Measurements from ENCODE around the gene C16orf86.
"Not testable (repeated sequence)": the region's sequence is repeated elsewhere in the genome, so short reads cannot be mapped to it uniquely, and the experiment has no call there.

Gene C16orf86

GRCh38 chr16:67667817-67668494, 1.3 kb downstream of the C16orf86 start:
- peak; percentile 99 for DNase-seq

- peak; percentile 58 for DNase-seq
These were observed 2.0 kb downstream of the C16orf86 start for GRCh38 chr16:67668495-67669157.

DNA sequence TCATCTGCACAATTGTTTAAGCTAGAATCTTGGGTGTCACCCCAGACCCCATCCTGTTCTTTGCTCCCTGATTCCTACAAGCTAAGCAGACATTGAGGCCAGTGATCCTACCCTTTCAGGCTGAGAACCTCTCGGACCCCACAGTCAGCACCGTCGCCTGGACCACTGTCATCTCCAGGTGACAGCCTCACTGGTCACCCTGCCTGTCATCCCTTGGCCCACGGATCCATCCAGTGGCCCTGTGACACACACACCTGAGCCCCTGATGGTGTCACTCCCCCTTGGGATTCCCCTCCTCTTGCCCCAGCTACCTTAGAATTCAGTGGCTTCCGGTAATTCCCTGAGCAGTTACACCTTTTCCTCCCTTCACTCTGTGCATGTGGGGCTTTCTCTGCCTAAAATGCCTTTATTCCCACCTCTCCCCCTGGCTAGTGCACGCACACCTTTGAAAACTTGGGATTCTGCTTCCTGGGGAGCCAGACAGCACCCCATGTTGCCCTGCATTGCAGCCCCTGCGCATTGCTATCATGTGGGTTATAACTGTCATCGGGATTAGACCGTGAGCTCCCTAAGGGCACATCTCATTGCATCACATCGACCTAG, 3.0 kb downstream of the C16orf86 start:
- DNase-seq: no peak

GRCh38 chr16:67672306-67672705, 5.7 kb downstream of the C16orf86 start:
- no peak for DNase-seq

DNA sequence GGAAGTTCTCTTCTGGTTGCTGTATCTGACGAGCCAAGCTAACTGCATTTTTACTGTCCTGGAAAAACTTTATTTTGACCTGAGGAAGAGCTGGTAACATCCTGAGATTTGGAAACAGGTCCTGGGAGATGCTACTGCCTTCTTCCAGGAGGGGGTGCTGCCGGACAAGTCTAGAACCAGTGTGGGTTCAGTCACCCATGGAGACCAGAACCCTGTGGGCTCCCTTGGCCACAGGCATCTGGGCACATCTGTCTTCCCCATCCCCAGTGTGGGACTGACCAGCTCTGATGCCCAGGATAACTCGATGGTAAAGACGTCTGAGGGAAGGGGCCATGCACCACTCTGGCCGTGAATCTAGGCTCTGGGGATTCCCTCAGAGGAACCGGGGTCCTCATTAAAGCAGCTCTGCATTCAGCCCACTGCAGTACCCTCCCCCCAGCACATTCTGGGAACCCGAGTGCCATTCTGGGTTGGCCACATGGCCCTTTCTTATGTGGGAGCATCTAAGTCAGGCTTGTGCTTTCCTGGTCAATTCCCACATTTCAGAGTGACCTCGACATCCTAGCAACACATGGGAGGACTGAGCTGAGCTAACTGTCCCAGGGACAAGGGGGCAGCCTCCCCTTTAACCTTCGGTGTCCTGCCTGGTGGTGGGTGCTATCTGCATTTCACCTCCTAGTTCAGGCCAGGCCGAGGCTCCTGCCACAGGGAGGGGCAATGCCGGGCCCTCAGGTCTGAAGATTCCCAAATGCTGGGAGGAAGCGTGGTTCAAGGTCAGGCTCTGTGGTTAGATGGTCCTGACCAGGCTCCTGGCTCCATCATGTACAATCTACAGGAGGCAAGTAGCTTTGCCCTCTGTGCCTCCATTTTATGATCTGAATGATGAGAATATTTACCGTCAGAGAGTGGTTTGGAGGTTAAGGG, 6.4 kb downstream of the C16orf86 start:
- peak; percentile 91 for DNase-seq

DNA sequence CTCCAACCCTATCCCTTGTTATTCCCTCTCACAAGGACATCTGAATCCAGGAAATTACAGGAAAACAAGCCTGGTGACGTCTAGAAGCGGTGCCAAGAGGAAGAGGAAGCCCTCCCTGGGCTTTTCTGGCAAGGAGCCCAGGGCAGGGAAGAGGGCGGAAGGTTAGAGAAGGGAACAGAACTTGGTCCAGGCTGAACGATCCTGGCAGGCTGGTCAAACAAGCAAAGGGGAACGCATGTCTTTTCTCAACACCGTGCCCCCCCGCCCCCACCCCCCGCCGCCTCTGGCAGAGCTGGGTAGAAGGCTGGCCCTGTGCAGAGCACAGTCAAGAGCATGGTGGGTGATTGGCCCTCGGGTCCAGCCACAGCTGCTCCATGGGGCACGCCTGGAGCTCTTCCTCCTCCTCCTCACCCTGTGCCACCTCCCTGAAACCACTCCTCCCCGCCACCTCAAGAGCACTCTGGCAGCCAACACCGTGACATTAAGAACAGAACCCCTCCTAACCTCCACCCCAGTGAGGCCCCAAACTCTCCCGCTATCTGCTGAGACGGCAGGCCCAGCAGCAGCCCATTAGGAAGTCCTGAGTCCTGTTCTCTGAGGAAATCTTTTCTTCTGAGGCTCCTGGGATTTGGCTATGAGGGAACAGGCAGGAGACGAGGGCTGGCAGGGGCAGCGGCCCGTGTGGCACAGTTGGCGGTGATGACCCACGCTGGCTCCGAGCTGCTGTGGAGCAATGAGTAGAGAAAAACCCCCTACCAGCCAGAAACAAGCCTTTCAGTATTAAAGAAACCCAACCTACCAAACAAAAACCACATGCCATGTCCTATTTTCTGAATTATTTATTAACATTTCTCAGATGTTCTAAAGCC, 7.3 kb downstream of the C16orf86 start:
- peak; percentile 76 for DNase-seq

GRCh38 chr16:67674851-67675578, 8.4 kb downstream of the C16orf86 start:
- no peak for DNase-seq

DNA sequence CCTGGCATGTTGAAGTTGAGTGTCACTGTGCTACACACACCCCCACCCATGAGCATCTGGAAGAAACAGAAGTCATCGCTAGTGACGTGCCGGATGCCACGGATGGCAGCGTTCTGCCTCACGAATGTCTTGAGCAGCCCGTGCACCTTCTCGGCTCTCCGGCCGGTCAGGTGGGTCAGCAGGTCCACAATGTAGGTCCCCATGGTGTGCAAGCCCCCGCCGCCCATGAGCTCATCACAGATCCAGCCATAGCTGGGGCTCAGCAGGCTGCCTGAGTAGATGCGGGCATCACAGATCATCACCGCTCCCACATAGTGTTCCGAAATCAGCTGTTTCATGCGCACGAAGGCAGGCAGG, 8.9 kb downstream of the C16orf86 start:
- DNase-seq: no peak

DNA sequence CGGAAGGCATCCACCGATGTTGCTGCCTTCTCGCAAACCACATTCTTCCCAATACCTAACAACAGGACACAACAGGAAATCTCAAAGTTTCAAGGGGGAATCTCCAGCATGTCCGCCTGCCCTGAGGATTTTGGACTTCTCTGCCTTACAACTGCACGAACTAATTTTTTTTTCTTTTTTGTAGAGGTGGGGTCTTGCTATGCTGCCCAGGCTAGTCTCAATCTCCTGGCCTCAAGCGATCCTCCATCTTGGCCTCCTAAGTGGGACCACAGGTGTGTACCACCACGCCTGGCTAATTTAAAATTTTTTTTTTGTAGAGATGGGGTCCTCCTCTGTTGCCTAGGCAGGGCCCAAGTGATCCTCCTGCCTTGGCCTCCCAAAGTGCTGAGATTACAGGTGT, 9.4 kb downstream of the C16orf86 start:
- DNase-seq: no peak

- DNase-seq: no peak
These were observed 9.9 kb downstream of the C16orf86 start for GRCh38 chr16:67676516-67676915.

DNA sequence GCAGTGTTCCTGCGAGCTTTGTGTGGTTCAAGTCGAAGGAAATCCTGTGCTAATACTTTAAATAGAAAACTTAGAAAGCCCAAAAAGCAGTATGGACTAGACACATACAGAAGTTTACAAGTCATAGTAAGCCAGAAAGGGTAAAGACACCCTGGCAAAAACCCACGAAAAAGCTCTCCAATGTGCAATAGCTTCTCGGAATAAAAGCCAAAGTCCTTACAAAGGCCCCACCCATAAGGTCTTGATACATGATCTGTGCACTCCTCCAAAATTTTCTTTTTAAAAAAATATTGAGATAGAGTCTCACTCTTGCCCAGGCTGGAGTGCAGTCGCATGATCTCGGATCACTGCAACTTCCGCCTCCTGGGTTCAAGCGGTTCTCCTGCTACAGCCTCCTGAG, 10.3 kb downstream of the C16orf86 start:
- DNase-seq: no peak

- DNase-seq: no peak
These were observed 11.1 kb downstream of the C16orf86 start for GRCh38 chr16:67677712-67678111.

GRCh38 chr16:67678354-67679023, 11.9 kb downstream of the C16orf86 start:
- DNase-seq: no peak

- no peak for DNase-seq
These were observed 13.6 kb downstream of the C16orf86 start for GRCh38 chr16:67679935-67680897.

DNA sequence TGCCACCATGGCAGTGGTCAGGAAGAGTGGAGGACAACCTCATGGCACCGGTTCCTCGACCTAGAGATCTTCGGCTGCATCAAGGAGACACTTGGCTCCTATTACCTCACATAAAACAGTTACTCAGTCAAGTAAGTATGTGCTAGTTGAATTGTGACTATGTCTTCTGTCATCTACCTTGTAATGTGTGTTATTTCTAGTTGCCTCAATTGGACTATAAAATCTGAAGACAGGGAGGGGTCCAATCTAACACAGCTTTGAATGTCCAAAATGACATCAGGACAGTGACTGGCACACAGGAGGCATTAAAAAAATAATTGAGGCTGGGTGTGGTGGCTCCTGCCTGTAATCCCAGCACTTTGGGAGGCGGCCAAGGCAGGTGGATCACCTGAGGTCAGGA, 17.2 kb downstream of the C16orf86 start:
- no peak for DNase-seq

- DNase-seq: no peak
These were observed 18.9 kb downstream of the C16orf86 start for GRCh38 chr16:67685388-67686112.

DNA sequence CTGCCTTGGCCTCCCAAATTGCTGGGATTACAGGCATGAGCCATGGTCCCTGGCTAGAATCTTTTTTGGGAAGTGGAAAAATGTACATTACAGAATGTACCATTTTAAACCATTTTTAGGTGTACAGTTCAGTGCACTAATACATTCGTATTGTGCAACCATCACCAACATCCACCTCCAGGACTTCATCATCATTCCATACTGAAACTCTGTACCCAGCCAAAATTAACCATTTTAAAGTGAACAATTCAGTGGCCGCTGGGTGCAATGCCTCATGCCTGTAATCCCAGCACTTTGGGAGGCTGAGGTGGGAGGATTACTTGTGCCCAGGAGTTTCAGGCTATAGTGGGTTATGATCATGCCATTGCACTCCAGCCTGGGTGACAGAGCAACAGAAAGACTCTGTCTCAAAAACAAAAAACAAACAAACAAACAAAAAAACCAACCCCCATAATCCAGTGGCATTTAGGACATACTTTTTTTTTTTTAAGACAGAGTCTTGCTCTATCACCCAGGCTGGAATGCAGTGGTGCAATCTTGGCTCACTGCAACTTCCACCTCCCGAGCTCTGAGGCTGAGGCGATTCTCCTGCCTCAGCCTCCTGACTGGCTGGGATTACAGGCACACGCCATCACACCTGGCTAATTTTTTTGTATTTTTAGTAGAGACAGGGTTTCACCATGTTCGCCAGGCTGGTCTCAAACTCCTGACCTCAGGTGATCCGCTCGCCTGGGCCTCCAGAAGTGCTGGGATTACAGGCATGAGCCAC, 27.1 kb downstream of the C16orf86 start:
- not testable (repeated sequence) for DNase-seq

DNA sequence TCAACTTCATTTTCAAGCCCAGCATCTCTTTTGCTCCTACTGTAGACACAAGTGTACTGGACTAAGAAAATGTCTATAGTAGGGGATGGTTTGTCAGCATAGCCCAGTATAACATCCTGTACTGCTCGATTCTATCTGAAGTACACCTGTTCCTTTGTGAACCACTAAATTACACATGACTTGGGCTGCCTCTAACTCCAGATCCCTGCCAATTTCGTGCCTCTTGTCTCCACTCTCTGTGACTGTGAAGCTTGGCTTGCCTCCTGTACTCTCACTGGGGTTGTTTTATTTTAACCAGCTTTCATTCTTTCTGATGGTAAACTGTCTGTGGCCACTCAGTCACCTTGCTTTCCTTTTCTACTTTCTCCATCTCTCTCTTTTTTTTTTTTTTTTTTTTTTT, 28.0 kb downstream of the C16orf86 start:
- no peak for DNase-seq

All from hematopoietic multipotent progenitor cell treated with erythropoietin and hydrocortisone succinate and interleukin-3 and kit ligand, for 4 days (in vitro differentiated cells).